ENCODE measurements around the gene NANOS1. TPM values are rescaled to one million over a fixed set of nuclear protein-coding genes. Genes with fewer than 3 reads are reported as not detected.

NANOS1 gene
- total and polyA plus RNA-seq, 2 experiments from 2014 or later = 1.6 to 2.9 TPM

- TF ChIP-seq ETS1 (IDR thresholded peaks at IDR 0.05) = no peak
These were observed 37.0 kb upstream of the NANOS1 start (continued) for GRCh38 chr10:118992496-118992895.

- Mint-ChIP-seq H3K27ac (no peak overlapping the region), H3K4me3 (no peak overlapping the region), H3K36me3 (ENCODE audit: low read depth) (no peaks in the 10 kb centered on the region), H3K9me3 (peaks cover 2% of the 10 kb centered on the region; the same call in 1 of the 3 replicates), H3K4me1 (no peaks in the 10 kb centered on the region), H3K27me3 (ENCODE audit: insufficient read depth, low read depth, poor library complexity) (no peaks in the 10 kb centered on the region)
- no peaks in the 10 kb centered on the region for H3K79me2 ChIP-seq (replicated peaks; ENCODE audit: insufficient read depth)
- no peaks in the 10 kb centered on the region for H3F3A ChIP-seq (replicated peaks; ENCODE audit: low read depth)
- no peaks in the 10 kb centered on the region for H3K36me3 ChIP-seq (ENCODE audit: insufficient read depth)
- no peak for DNase-seq (ENCODE audit: low spot score)
- TF ChIP-seq NANOG (IDR thresholded peaks at IDR 0.05; ENCODE audit: borderline replicate concordance) (no peak), EZH2 (IDR thresholded peaks at IDR 0.05; ENCODE audit: low read depth, unreplicated experiment) (no peak), CREB1 (CRISPR knock-in tag; IDR thresholded peaks at IDR 0.05; ENCODE audit: low read depth) (no peak), REST (IDR thresholded peaks at IDR 0.05; ENCODE audit: unreplicated experiment) (no peak), ZNF114 (CRISPR knock-in tag; IDR thresholded peaks at IDR 0.05) (no peak), CTCF (conservative IDR thresholded peaks at IDR 0.05; ENCODE audit: low read depth in 2 of 2) (no peak), JUNB (IDR thresholded peaks at IDR 0.05; ENCODE audit: unreplicated experiment) (no peak)
- H2AFZ ChIP-seq = no peak overlapping the region
- peaks cover 4% of the 10 kb centered on the region; the same call in 1 of the 2 replicates for H3K9me2 ChIP-seq (ENCODE audit: insufficient read depth)
- H3K27ac ChIP-seq (ENCODE audit: low read depth) = no peak overlapping the region
- no peaks in the 10 kb centered on the region for H3K4me1 ChIP-seq (ENCODE audit: insufficient read depth)
- H3K4me3 ChIP-seq = no peak overlapping the region
- ATAC-seq = no peak
- no peaks in the 10 kb centered on the region for H3K27me3 ChIP-seq (ENCODE audit: insufficient read depth)
- no peak overlapping the region for H3K4me2 ChIP-seq
- H4K20me1 ChIP-seq (replicated peaks; ENCODE audit: insufficient read depth) = no peaks in the 10 kb centered on the region
These were observed 36.3 kb upstream of the NANOS1 start for GRCh38 chr10:118993214-118993613.

All from GM23338 (cell line).